Neural crest cell (in vitro differentiated cells): ENCODE results near the gene RNF39. TPM values are rescaled to one million over a fixed set of nuclear protein-coding genes. Genes with fewer than 3 reads are reported as not detected.
"Not testable (repeated sequence)": the region's sequence is repeated elsewhere in the genome, so short reads cannot be mapped to it uniquely, and the experiment has no call there.

ENCODE experiments used
- DNase-seq: peaks from one replicate; pipeline ENCODE4 v3.0.0; 2021; ENCODE audit warnings: low read depth, mixed read lengths, low spot score
- H3K27ac Mint-ChIP-seq: one replicate; pipeline ENCODE4 v1.8.0; 2021; ENCODE audit warnings: mild to moderate bottlenecking, mixed read lengths; ENCODE audit not compliant: unreplicated experiment
- H3K27me3 Mint-ChIP-seq: 2 replicates; pipeline ENCODE4 v1.8.0; 2021; ENCODE audit warnings: low read depth, mild to moderate bottlenecking, mixed read lengths
- H3K36me3 Mint-ChIP-seq: 2 replicates; pipeline ENCODE4 v1.8.0; 2021; ENCODE audit warnings: low read depth, mild to moderate bottlenecking, mixed read lengths
- H3K4me1 Mint-ChIP-seq: 2 replicates; pipeline ENCODE4 v1.8.0; 2021; ENCODE audit warnings: mixed read lengths
- H3K4me3 Mint-ChIP-seq: one replicate; pipeline ENCODE4 v1.8.0; 2021; ENCODE audit warnings: mild to moderate bottlenecking, mixed read lengths
- H3K9me3 Mint-ChIP-seq: 2 replicates; pipeline ENCODE4 v1.8.0; 2021; ENCODE audit warnings: mixed read lengths
- long read RNA-seq: library from polyadenylated mRNA; unstranded; transcript quantifications from one replicate; pipeline ENCODE4 v2.0.0, GENCODE V29; 2020
- total RNA-seq: library from RNA; stranded (reverse); gene quantifications from 2 replicates; pipeline ENCODE4 v1.2.1, GENCODE V29; 2021
- TF ChIP-seq, protein P1 (sequence below): fragments of 200-600 bp; sonication (generic); conservative IDR thresholded peaks from 2 replicates; pipeline ENCODE4 v1.5.0; 2021; ENCODE audit warnings: antibody characterized with exemption, mild to moderate bottlenecking

Gene RNF39, protein sequence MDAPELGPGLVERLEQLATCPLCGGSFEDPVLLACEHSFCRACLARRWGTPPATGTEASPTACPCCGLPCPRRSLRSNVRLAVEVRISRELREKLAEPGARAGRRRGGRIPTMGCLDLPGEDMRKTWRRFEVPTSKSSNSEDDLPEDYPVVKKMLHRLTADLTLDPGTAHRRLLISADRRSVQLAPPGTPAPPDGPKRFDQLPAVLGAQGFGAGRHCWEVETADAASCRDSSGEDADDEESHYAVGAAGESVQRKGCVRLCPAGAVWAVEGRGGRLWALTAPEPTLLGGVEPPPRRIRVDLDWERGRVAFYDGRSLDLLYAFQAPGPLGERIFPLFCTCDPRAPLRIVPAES
- total RNA-seq, result not detected in 2 replicates
- long read RNA-seq, result 0 reads

DNA sequence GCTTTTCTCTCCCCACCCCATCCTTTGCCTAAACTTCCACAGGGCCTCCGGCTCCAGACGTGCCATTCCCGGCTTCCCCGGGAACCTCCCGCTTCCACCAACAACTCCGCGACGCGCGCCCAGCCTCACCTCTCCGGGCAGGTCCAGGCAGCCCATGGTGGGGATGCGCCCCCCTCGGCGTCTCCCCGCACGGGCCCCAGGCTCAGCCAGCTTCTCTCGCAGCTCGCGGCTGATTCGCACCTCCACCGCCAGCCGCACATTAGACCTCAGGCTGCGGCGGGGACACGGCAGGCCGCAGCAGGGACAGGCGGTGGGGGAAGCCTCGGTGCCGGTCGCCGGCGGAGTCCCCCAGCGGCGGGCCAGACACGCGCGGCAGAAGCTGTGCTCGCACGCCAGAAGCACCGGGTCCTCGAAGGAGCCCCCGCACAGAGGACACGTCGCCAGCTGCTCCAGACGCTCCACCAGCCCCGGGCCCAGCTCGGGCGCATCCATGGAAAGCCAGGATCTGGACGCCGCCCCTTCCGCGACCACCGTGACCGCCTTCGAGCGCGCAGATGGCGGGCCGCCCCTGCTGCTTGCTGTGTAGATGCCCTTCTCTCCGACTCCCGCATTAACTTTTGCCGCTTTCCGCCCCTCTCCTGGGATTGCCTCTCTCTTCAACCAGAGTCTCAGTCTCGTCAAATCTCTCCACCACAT is at the start of gene RNF39:
Gene RNF39, minus strand, starts transcription at position 676 of the 696 bp plus-strand sequence. Its CDS starts 184 bp downstream, at position 492.
- Mint-ChIP-seq H3K27ac (no peak within 1 kb of the TSS), H3K36me3 (peaks cover 10% of the 10 kb centered on the region)
- no peak for DNase-seq

DNA sequence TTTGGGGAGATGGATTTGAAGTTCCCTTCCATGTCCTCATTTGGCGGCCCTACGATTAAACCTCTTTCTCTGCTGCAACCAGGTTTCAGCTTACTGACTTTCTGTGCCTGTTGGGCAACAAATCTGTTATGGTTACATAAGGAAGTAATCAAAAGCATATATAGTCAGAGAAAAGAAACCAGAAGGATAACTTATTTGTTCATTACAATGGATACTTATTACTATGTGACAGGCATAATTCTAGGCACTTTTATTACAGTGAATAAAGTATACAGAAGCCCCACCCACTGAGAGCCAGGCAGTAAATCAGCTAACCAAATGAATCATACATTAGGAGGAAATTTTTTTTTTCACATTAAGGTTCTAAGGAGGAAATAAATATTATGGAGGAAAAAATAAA is 46.9 kb upstream of the RNF39 start:
- TF ChIP-seq, protein P1, sequence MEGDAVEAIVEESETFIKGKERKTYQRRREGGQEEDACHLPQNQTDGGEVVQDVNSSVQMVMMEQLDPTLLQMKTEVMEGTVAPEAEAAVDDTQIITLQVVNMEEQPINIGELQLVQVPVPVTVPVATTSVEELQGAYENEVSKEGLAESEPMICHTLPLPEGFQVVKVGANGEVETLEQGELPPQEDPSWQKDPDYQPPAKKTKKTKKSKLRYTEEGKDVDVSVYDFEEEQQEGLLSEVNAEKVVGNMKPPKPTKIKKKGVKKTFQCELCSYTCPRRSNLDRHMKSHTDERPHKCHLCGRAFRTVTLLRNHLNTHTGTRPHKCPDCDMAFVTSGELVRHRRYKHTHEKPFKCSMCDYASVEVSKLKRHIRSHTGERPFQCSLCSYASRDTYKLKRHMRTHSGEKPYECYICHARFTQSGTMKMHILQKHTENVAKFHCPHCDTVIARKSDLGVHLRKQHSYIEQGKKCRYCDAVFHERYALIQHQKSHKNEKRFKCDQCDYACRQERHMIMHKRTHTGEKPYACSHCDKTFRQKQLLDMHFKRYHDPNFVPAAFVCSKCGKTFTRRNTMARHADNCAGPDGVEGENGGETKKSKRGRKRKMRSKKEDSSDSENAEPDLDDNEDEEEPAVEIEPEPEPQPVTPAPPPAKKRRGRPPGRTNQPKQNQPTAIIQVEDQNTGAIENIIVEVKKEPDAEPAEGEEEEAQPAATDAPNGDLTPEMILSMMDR, result no peak
- DNase-seq, result no peak
- no peaks in the 10 kb centered on the region for H3K4me1 Mint-ChIP-seq
- H3K27ac Mint-ChIP-seq, result no peak overlapping the region
- peaks cover 84% of the 10 kb centered on the region for H3K27me3 Mint-ChIP-seq
- H3K9me3 Mint-ChIP-seq, result no peaks in the 10 kb centered on the region
- H3K36me3 Mint-ChIP-seq, result no peaks in the 10 kb centered on the region
- H3K4me3 Mint-ChIP-seq, result no peak overlapping the region

More for the DNA sequence above, at the start of gene RNF39:
- Mint-ChIP-seq H3K4me3 (peak within 1 kb of the TSS; percentile 58), H3K4me1 (peaks cover 14% of the 10 kb centered on the region), H3K27me3 (peaks cover 98% of the 10 kb centered on the region), H3K9me3 (no peaks in the 10 kb centered on the region)
- TF ChIP-seq, protein P1, result no peak

DNA sequence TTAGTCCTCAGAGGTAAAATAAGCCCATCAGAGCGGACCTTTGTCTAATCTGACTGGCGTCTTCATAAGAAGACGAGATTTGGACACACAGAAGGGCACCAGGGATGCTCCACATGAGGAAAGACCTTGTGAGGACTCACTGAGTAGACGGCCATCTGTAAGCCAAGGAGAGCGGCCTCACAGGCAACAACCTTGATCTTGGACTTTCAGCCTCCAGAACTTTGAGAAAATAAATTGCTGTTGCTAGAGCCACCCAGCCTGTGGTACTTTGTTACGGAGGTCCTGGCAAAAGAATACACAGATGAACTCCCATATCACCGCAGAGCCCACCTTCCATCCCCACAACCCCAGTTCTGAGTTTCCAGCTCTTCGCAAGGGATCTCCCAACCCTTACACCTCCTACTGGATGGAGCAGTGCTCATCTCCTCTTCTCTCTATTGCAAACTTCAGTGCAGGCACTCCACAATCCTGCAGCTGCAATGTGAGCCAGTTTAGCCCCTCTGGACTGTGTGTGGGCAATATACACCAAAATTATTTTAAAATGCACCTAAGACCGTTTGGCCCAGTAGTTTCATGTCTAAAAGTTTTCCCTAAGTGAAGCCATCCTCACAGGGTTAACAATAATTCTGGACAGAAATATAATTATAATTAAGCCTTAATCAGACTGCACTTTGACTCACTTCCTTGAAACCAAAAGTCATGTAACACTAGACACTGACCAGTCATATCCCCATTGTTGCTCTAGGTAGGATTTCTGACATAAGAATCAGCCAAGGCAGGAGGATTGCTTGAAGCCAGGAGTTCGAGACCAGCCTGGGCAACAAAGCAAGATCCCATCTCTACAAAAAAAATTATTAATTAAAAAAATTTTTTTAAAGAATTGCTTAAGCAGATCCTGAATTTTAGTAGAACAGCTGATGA is 46.1 kb upstream of the RNF39 start:
- Mint-ChIP-seq H3K27me3 (peaks cover 76% of the 10 kb centered on the region), H3K27ac (no peak overlapping the region), H3K36me3 (no peaks in the 10 kb centered on the region), H3K4me3 (no peak overlapping the region), H3K9me3 (no peaks in the 10 kb centered on the region), H3K4me1 (no peaks in the 10 kb centered on the region)
- TF ChIP-seq, protein P1, result no peak
- DNase-seq, result no peak

DNA sequence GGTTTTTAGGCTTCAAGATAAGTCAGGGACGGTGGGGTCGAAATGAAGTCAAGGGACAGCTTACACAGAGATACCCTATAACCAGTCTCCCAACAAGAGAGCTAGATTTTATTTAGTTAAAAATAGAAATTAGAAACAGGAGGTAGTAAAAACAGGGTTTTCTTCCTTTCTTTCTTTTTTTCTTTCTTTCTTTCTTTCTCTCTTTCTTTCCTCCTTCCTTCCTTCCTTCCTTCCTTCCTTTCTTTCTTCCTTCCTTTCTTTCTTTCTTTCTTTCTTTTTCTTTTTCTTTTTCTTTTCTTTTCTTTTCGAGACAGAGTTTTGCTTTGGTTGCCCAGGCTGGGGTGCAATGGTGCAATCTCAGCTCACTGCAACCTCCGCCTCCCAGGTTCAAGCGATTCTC is 43.1 kb upstream of the RNF39 start:
- not testable (repeated sequence) for H3K36me3 Mint-ChIP-seq, DNase-seq, H3K4me3 Mint-ChIP-seq, H3K27ac Mint-ChIP-seq, H3K4me1 Mint-ChIP-seq, H3K9me3 Mint-ChIP-seq
- peaks cover 75% of the 10 kb centered on the region for H3K27me3 Mint-ChIP-seq

DNA sequence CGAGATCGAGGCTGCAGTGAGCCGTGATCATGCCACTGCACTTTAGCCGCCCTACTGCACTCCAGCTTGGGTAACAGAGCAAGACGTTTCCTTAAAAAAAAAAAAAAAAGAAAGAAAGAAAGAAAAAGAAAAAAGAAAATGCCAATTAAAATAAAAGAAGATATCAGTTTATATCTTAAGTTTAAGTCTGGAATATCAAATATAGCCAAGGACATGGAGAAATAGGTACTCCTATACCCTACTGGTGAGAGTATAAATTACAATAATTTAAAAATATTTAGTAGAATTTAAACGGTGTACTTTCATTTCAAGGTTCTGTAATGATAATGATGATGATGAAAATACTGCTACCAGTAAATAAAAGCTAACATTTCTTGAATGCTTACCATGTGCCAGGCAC is 41.2 kb upstream of the RNF39 start:
- H3K4me1 Mint-ChIP-seq, result no peaks in the 10 kb centered on the region
- no peak overlapping the region for H3K4me3 Mint-ChIP-seq
- TF ChIP-seq, protein P1, result peak; percentile 52
- H3K27ac Mint-ChIP-seq, result no peak overlapping the region
- DNase-seq, result no peak
- no peaks in the 10 kb centered on the region for H3K36me3 Mint-ChIP-seq
- H3K9me3 Mint-ChIP-seq, result no peaks in the 10 kb centered on the region
- peaks cover 78% of the 10 kb centered on the region for H3K27me3 Mint-ChIP-seq
